Erythroblast (primary cell): ENCODE measurements around the gene OAS2.

Experiments used
- GATA1 ChIP-seq: IDR thresholded peaks from 2 replicates; pipeline ENCODE4 v1.6.1; 2011; ENCODE audit warnings: low read depth, mild to moderate bottlenecking, control low read depth, low read length, moderate library complexity
- POLR2A ChIP-seq: IDR thresholded peaks from 2 replicates; pipeline ENCODE4 v1.6.1; 2011; ENCODE audit warnings: mild to moderate bottlenecking, low read length

DNA sequence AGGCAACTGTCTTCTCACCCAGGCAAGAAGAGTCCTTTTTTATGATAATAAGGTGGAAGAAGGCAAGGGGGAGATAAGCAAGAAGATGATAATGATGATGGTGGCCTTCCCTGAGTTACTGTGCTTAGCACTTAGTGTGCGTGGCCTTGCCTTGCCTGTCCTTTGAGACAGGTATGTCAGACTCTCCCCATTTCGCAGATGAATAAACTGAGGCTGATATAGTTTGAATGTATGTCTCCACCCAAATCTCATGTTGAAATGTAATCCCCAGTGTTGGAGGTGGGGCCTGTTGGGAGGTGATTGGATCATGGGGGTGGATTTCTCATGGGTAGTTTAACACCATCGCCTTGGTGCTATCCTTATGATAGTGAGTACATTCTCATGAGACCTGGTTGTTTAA lies 48.6 kb upstream of the OAS2 start:
- no peak for TF ChIP-seq POLR2A
- no peak for TF ChIP-seq GATA1
